ENCODE data around the gene LRP1. TPM values are rescaled to one million over a fixed set of nuclear protein-coding genes. Genes with fewer than 3 reads are reported as not detected.

Gene LRP1
- total RNA-seq, 1 donor from 2014 or later, result 118 TPM

DNA sequence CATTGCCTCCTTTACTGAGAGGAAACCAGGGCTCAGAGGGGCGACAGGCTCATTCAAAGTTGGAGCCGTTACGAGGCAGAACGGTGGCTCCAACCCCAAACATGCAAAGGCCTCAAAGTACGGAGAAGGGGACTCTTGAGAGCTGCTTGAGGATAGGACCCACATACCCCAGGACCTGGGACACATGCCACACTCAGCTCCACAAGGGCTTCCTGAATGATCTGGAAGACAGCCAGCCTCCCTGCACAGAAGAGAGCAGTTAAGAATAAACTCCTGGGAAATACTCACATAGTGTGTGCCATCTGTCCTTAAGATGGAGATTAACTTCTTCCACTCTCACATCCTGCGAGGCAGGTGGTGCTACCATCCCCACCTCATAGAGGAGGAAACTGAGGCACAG lies 61.8 kb downstream of the LRP1 start:
- Histone ChIP-seq H3K36me3 (ENCODE audit: control insufficient read depth in 3 of 3, insufficient read depth in 3 of 3, low read length in 3 of 3) (peaks cover 36 to 63% (median 38%) of the 10 kb centered on the region in 3 donors), H3K27me3 (ENCODE audit: control insufficient read depth in 3 of 3, insufficient read depth in 3 of 3, low read length in 3 of 3) (no peaks in the 10 kb centered on the region), H3K4me1 (ENCODE audit: control insufficient read depth in 3 of 3, insufficient read depth in 3 of 3, low read length in 3 of 3) (no peaks in the 10 kb centered on the region), H3K27ac (ENCODE audit: low read depth, low read length) (no peak overlapping the region), H3K4me3 (ENCODE audit: low read length in 3 of 3) (no peak overlapping the region), H3K9ac (ENCODE audit: low read depth in 1 of 3, low read length in 3 of 3) (no peak overlapping the region), H3K9me3 (ENCODE audit: control insufficient read depth in 3 of 3, low read length in 3 of 3) (no peaks in the 10 kb centered on the region)

DNA sequence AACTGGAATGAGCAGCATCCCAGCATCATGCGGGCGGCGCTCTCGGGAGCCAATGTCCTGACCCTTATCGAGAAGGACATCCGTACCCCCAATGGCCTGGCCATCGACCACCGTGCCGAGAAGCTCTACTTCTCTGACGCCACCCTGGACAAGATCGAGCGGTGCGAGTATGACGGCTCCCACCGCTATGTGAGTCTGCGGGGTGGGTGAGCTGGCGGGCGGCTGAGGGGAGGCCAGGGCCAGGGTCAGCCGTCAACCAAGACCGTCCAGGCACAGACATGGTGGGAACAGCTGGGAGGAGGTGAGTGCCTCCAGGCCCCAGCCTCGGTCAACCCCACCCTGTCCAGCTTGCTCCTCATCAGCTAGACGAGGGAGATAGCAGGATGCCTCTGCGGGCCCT lies 62.5 kb downstream of the LRP1 start:
- Histone ChIP-seq H3K4me1 (ENCODE audit: control insufficient read depth in 3 of 3, insufficient read depth in 3 of 3, low read length in 3 of 3) (no peaks in the 10 kb centered on the region), H3K36me3 (ENCODE audit: control insufficient read depth in 3 of 3, insufficient read depth in 3 of 3, low read length in 3 of 3) (peaks cover 36 to 62% (median 43%) of the 10 kb centered on the region in 3 donors), H3K4me3 (ENCODE audit: low read length in 3 of 3) (no peak overlapping the region), H3K9me3 (ENCODE audit: control insufficient read depth in 3 of 3, low read length in 3 of 3) (no peaks in the 10 kb centered on the region), H3K27ac (ENCODE audit: low read depth, low read length) (no peak overlapping the region), H3K27me3 (ENCODE audit: control insufficient read depth in 3 of 3, insufficient read depth in 3 of 3, low read length in 3 of 3) (no peaks in the 10 kb centered on the region), H3K9ac (ENCODE audit: low read depth in 1 of 3, low read length in 3 of 3) (no peak overlapping the region)

DNA sequence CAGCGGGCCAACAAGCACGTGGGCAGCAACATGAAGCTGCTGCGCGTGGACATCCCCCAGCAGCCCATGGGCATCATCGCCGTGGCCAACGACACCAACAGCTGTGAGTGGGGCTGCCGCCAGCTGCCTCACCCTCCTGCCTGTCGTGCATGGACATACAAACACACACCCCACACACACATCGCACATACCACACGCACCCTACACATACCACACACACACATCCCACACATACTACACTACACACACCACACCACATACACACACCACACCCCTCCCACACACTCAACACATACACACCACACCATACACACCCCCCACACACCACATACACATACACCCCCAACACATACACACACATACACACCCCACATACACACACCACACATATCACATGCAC lies 63.1 kb downstream of the LRP1 start:
- H3K9ac ChIP-seq (ENCODE audit: low read depth in 1 of 3, low read length in 3 of 3), result no peak overlapping the region
- H3K27me3 ChIP-seq (ENCODE audit: control insufficient read depth in 3 of 3, insufficient read depth in 3 of 3, low read length in 3 of 3), result no peaks in the 10 kb centered on the region
- peaks cover 34 to 60% (median 48%) of the 10 kb centered on the region in 3 donors for H3K36me3 ChIP-seq (ENCODE audit: control insufficient read depth in 3 of 3, insufficient read depth in 3 of 3, low read length in 3 of 3)
- no peaks in the 10 kb centered on the region for H3K9me3 ChIP-seq (ENCODE audit: control insufficient read depth in 3 of 3, low read length in 3 of 3)
- no peak overlapping the region for H3K27ac ChIP-seq (ENCODE audit: low read depth, low read length)
- H3K4me3 ChIP-seq (ENCODE audit: low read length in 3 of 3), result no peak overlapping the region
- H3K4me1 ChIP-seq (ENCODE audit: control insufficient read depth in 3 of 3, insufficient read depth in 3 of 3, low read length in 3 of 3), result no peaks in the 10 kb centered on the region

DNA sequence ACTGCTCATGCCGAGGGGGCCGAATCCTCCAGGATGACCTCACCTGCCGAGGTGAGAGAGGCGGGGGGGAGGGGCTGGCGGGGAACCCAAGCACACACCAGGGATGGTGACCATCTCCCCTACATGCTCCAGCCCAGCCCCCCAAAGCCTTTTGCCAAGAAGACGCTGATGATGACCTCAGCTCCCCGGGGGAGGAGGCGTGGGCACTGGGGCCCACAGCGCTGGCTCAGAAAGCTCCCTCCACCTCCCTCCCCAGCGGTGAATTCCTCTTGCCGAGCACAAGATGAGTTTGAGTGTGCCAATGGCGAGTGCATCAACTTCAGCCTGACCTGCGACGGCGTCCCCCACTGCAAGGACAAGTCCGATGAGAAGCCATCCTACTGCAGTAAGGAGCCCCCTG lies 64.6 kb downstream of the LRP1 start:
- no peaks in the 10 kb centered on the region for H3K9me3 ChIP-seq (ENCODE audit: control insufficient read depth in 3 of 3, low read length in 3 of 3)
- H3K36me3 ChIP-seq (ENCODE audit: control insufficient read depth in 3 of 3, insufficient read depth in 3 of 3, low read length in 3 of 3), result peaks cover 39 to 63% (median 45%) of the 10 kb centered on the region in 3 donors
- peaks cover 0 to 3% (median 0%) of the 10 kb centered on the region in 3 donors for H3K27me3 ChIP-seq (ENCODE audit: control insufficient read depth in 3 of 3, insufficient read depth in 3 of 3, low read length in 3 of 3)
- no peak overlapping the region for H3K4me3 ChIP-seq (ENCODE audit: low read length in 3 of 3)
- H3K27ac ChIP-seq (ENCODE audit: low read depth, low read length), result no peak overlapping the region
- no peaks in the 10 kb centered on the region for H3K4me1 ChIP-seq (ENCODE audit: control insufficient read depth in 3 of 3, insufficient read depth in 3 of 3, low read length in 3 of 3)
- no peak overlapping the region for H3K9ac ChIP-seq (ENCODE audit: low read depth in 1 of 3, low read length in 3 of 3)

DNA sequence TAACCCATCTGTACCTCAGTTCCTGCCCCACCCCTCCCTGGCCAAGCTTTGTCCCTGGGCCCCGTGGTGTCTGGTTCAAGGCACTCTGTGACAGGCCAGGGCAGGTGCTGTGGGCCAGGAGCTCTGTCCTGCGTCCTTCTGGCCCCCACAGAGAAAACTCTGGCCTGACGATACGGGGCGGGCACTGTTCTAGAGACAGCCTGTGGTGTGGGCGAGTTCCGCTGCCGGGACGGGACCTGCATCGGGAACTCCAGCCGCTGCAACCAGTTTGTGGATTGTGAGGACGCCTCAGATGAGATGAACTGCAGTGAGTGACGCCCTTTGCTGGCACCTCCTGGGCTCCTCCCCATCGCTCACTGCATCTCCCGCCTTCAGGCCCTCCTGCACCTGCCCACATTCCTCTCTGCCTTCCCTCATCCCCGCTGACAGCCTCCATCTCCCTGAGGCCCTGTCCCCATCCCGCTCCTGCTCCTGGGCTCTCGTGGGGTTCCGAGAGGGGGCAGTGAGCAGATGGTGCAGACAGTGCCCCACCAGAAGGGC lies 65.5 kb downstream of the LRP1 start:
- H3K4me1 ChIP-seq (ENCODE audit: control insufficient read depth in 3 of 3, insufficient read depth in 3 of 3, low read length in 3 of 3), result no peaks in the 10 kb centered on the region

DNA sequence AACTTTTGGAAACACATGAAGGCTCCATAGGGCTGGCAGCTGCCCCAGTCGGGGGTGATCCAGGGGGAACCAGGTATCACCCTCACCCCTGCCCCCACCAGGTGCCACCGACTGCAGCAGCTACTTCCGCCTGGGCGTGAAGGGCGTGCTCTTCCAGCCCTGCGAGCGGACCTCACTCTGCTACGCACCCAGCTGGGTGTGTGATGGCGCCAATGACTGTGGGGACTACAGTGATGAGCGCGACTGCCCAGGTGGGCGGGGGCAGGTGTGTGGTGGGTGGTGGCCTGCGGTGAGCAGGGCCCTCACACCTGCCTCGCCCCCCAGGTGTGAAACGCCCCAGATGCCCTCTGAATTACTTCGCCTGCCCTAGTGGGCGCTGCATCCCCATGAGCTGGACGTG lies 66.0 kb downstream of the LRP1 start:
- Histone ChIP-seq H3K27me3 (ENCODE audit: control insufficient read depth in 3 of 3, insufficient read depth in 3 of 3, low read length in 3 of 3) (peaks cover 0 to 3% (median 3%) of the 10 kb centered on the region in 3 donors), H3K9ac (ENCODE audit: low read depth in 1 of 3, low read length in 3 of 3) (no peak overlapping the region), H3K36me3 (ENCODE audit: control insufficient read depth in 3 of 3, insufficient read depth in 3 of 3, low read length in 3 of 3) (peaks cover 42 to 68% (median 53%) of the 10 kb centered on the region in 3 donors), H3K9me3 (ENCODE audit: control insufficient read depth in 3 of 3, low read length in 3 of 3) (no peaks in the 10 kb centered on the region), H3K4me3 (ENCODE audit: low read length in 3 of 3) (no peak overlapping the region), H3K4me1 (ENCODE audit: control insufficient read depth in 3 of 3, insufficient read depth in 3 of 3, low read length in 3 of 3) (no peaks in the 10 kb centered on the region), H3K27ac (ENCODE audit: low read depth, low read length) (no peak overlapping the region)

More for the DNA sequence above, 65.5 kb downstream of the LRP1 start:
- H3K27me3 ChIP-seq (ENCODE audit: control insufficient read depth in 3 of 3, insufficient read depth in 3 of 3, low read length in 3 of 3), result peaks cover 0 to 3% (median 3%) of the 10 kb centered on the region in 3 donors
- no peak overlapping the region for H3K27ac ChIP-seq (ENCODE audit: low read depth, low read length)
- peaks cover 42 to 67% (median 51%) of the 10 kb centered on the region in 3 donors for H3K36me3 ChIP-seq (ENCODE audit: control insufficient read depth in 3 of 3, insufficient read depth in 3 of 3, low read length in 3 of 3)
- H3K9ac ChIP-seq (ENCODE audit: low read depth in 1 of 3, low read length in 3 of 3), result no peak overlapping the region
- H3K4me3 ChIP-seq (ENCODE audit: low read length in 3 of 3), result no peak overlapping the region
- no peaks in the 10 kb centered on the region for H3K9me3 ChIP-seq (ENCODE audit: control insufficient read depth in 3 of 3, low read length in 3 of 3)

DNA sequence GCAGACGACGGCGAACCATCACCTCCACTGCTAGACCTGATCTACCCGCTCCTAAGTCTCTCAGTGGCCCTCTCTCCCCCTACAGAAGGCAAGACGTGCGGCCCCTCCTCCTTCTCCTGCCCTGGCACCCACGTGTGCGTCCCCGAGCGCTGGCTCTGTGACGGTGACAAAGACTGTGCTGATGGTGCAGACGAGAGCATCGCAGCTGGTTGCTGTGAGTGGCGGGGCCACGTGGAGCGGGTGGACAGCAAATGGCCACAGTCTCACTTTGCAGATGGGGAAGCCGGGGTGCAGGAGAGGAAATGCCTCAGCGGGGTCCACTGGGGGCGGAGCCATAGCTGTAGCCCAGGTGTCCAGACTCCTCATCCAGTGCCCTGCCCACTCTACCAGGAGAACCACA lies 66.9 kb downstream of the LRP1 start:
- no peak overlapping the region for H3K27ac ChIP-seq (ENCODE audit: low read depth, low read length)
- H3K27me3 ChIP-seq (ENCODE audit: control insufficient read depth in 3 of 3, insufficient read depth in 3 of 3, low read length in 3 of 3), result peaks cover 0 to 3% (median 3%) of the 10 kb centered on the region in 3 donors
- H3K9ac ChIP-seq (ENCODE audit: low read depth in 1 of 3, low read length in 3 of 3), result no peak overlapping the region
- no peaks in the 10 kb centered on the region for H3K4me1 ChIP-seq (ENCODE audit: control insufficient read depth in 3 of 3, insufficient read depth in 3 of 3, low read length in 3 of 3)
- peaks cover 45 to 73% (median 53%) of the 10 kb centered on the region in 3 donors for H3K36me3 ChIP-seq (ENCODE audit: control insufficient read depth in 3 of 3, insufficient read depth in 3 of 3, low read length in 3 of 3)
- H3K9me3 ChIP-seq (ENCODE audit: control insufficient read depth in 3 of 3, low read length in 3 of 3), result no peaks in the 10 kb centered on the region
- H3K4me3 ChIP-seq (ENCODE audit: low read length in 3 of 3), result no peak overlapping the region

DNA sequence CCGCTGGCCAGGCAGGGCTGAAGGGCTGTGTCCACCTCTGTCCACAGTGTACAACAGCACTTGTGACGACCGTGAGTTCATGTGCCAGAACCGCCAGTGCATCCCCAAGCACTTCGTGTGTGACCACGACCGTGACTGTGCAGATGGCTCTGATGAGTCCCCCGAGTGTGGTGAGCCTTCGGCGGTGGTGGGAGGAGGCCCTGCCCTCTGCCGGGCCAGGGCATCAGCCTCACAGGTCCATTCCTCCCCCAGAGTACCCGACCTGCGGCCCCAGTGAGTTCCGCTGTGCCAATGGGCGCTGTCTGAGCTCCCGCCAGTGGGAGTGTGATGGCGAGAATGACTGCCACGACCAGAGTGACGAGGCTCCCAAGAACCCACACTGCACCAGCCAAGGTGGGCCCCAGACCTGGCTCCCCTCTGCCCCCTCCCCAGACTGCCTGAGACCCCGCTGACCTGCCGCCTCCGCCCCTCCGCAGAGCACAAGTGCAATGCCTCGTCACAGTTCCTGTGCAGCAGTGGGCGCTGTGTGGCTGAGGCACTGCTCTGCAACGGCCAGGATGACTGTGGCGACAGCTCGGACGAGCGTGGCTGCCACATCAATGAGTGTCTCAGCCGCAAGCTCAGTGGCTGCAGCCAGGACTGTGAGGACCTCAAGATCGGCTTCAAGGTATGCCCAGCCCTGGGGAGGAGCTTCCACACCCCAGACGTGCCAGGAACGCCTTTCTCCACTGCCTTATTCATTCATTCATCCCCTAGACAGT lies 67.5 kb downstream of the LRP1 start:
- H3K4me1 ChIP-seq (ENCODE audit: control insufficient read depth in 3 of 3, insufficient read depth in 3 of 3, low read length in 3 of 3), result no peaks in the 10 kb centered on the region
- H3K27ac ChIP-seq (ENCODE audit: low read depth, low read length), result no peak overlapping the region
- no peaks in the 10 kb centered on the region for H3K9me3 ChIP-seq (ENCODE audit: control insufficient read depth in 3 of 3, low read length in 3 of 3)
- H3K4me3 ChIP-seq (ENCODE audit: low read length in 3 of 3), result no peak overlapping the region
- H3K36me3 ChIP-seq (ENCODE audit: control insufficient read depth in 3 of 3, insufficient read depth in 3 of 3, low read length in 3 of 3), result peaks cover 43 to 76% (median 53%) of the 10 kb centered on the region in 3 donors
- peaks cover 0 to 4% (median 3%) of the 10 kb centered on the region in 3 donors for H3K27me3 ChIP-seq (ENCODE audit: control insufficient read depth in 3 of 3, insufficient read depth in 3 of 3, low read length in 3 of 3)
- H3K9ac ChIP-seq (ENCODE audit: low read depth in 1 of 3, low read length in 3 of 3), result no peak overlapping the region

DNA sequence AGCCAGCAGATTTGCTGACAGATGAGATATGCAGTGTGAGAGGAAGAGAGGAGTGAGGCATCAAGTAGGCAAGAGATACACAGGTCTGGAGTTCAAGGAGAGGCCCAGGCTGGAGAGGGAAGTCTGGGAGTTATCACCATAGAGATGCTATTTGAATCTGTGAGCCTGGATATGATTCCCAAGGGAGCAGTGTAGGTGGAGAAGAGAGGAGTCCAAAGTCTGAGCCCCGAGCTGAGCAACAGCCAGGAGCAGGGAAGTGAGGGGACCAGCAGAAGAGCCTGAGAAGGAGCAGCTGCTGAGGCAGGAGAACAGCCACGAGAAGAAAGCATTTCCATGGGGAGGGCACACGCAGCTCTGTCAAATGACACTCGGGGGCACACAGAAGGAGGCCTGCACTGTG lies 68.2 kb downstream of the LRP1 start:
- Histone ChIP-seq H3K27ac (ENCODE audit: low read depth, low read length) (no peak overlapping the region), H3K9me3 (ENCODE audit: control insufficient read depth in 3 of 3, low read length in 3 of 3) (no peaks in the 10 kb centered on the region), H3K36me3 (ENCODE audit: control insufficient read depth in 3 of 3, insufficient read depth in 3 of 3, low read length in 3 of 3) (peaks cover 43 to 75% (median 53%) of the 10 kb centered on the region in 3 donors), H3K27me3 (ENCODE audit: control insufficient read depth in 3 of 3, insufficient read depth in 3 of 3, low read length in 3 of 3) (peaks cover 0 to 7% (median 3%) of the 10 kb centered on the region in 3 donors), H3K4me1 (ENCODE audit: control insufficient read depth in 3 of 3, insufficient read depth in 3 of 3, low read length in 3 of 3) (no peaks in the 10 kb centered on the region), H3K9ac (ENCODE audit: low read depth in 1 of 3, low read length in 3 of 3) (no peak overlapping the region), H3K4me3 (ENCODE audit: low read length in 3 of 3) (no peak overlapping the region)

DNA sequence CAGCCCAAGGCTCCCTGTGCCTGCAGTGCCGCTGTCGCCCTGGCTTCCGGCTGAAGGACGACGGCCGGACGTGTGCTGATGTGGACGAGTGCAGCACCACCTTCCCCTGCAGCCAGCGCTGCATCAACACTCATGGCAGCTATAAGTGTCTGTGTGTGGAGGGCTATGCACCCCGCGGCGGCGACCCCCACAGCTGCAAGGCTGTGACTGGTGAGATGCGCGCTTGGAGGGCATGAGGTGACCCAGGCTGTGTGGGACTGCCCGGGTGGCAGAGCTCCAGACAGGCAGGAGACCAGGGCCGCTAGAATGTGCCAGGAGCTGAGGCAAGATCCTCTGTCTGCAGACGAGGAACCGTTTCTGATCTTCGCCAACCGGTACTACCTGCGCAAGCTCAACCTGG lies 68.7 kb downstream of the LRP1 start:
- Histone ChIP-seq H3K36me3 (ENCODE audit: control insufficient read depth in 3 of 3, insufficient read depth in 3 of 3, low read length in 3 of 3) (peaks cover 41 to 73% (median 52%) of the 10 kb centered on the region in 3 donors), H3K9me3 (ENCODE audit: control insufficient read depth in 3 of 3, low read length in 3 of 3) (no peaks in the 10 kb centered on the region), H3K27ac (ENCODE audit: low read depth, low read length) (no peak overlapping the region), H3K4me3 (ENCODE audit: low read length in 3 of 3) (no peak overlapping the region), H3K27me3 (ENCODE audit: control insufficient read depth in 3 of 3, insufficient read depth in 3 of 3, low read length in 3 of 3) (peaks cover 0 to 10% (median 3%) of the 10 kb centered on the region in 3 donors), H3K4me1 (ENCODE audit: control insufficient read depth in 3 of 3, insufficient read depth in 3 of 3, low read length in 3 of 3) (no peaks in the 10 kb centered on the region), H3K9ac (ENCODE audit: low read depth in 1 of 3, low read length in 3 of 3) (no peak overlapping the region)

Data from skeletal muscle tissue (tissue), 4 donors.